BLaER1 (cell line): ENCODE data around the gene GARNL3.

Source experiments
- H3K27ac ChIP-seq: shearing (Covaris generic); formaldehyde crosslinking; 2 replicates; pipeline ENCODE4 v1.8.1; 2022
- H3K27me3 ChIP-seq: shearing (Covaris generic); formaldehyde crosslinking; 2 replicates; pipeline ENCODE4 v1.8.1; 2022
- H3K36me3 ChIP-seq: shearing (Covaris generic); formaldehyde crosslinking; 2 replicates; pipeline ENCODE4 v1.8.1; 2022
- H3K4me1 ChIP-seq: shearing (Covaris generic); formaldehyde crosslinking; 2 replicates; pipeline ENCODE4 v1.8.1; 2022
- H3K4me2 ChIP-seq: shearing (Covaris generic); formaldehyde crosslinking; 2 replicates; pipeline ENCODE4 v1.8.1; 2022
- H3K4me3 ChIP-seq: shearing (Covaris generic); formaldehyde crosslinking; 2 replicates; pipeline ENCODE4 v1.8.1; 2022
- H3K9ac ChIP-seq: shearing (Covaris generic); formaldehyde crosslinking; 2 replicates; pipeline ENCODE4 v1.8.1; 2022
- H3K9me3 ChIP-seq: shearing (Covaris generic); formaldehyde crosslinking; 2 replicates; pipeline ENCODE4 v1.8.1; 2022
- H4K20me1 ChIP-seq: shearing (Covaris generic); formaldehyde crosslinking; 2 replicates; pipeline ENCODE4 v1.8.1; 2022
- Cebpa-rat ChIP-seq: shearing (Covaris generic); IDR thresholded peaks from 2 replicates; pipeline ENCODE4 v1.8.1; 2022

The GARNL3 gene

GRCh38 chr9:127340721-127341120 is 76.1 kb downstream of the GARNL3 start:
- TF ChIP-seq Cebpa-rat: no peak
- H3K4me2 ChIP-seq: no peak overlapping the region
- no peak overlapping the region for H3K4me3 ChIP-seq
- no peaks in the 10 kb centered on the region for H4K20me1 ChIP-seq
- H3K9me3 ChIP-seq: no peaks in the 10 kb centered on the region
- no peak overlapping the region for H3K27ac ChIP-seq
- peaks cover 17% of the 10 kb centered on the region; the same call in 1 of the 2 replicates for H3K36me3 ChIP-seq
- H3K27me3 ChIP-seq: no peaks in the 10 kb centered on the region
- no peak overlapping the region for H3K9ac ChIP-seq
- no peaks in the 10 kb centered on the region; the same call in 1 of the 2 replicates for H3K4me1 ChIP-seq

- H3K9ac ChIP-seq: no peak overlapping the region
- no peaks in the 10 kb centered on the region for H3K27me3 ChIP-seq
- no peak overlapping the region for H3K27ac ChIP-seq
- no peak for TF ChIP-seq Cebpa-rat
- no peaks in the 10 kb centered on the region; the same call in 1 of the 2 replicates for H3K4me1 ChIP-seq
- H3K9me3 ChIP-seq: no peaks in the 10 kb centered on the region
- no peaks in the 10 kb centered on the region for H4K20me1 ChIP-seq
- H3K4me2 ChIP-seq: no peak overlapping the region
- H3K36me3 ChIP-seq: peaks cover 17% of the 10 kb centered on the region; the same call in 1 of the 2 replicates
- no peak overlapping the region for H3K4me3 ChIP-seq
Observed at GRCh38 chr9:127341152-127341551, 76.6 kb downstream of the GARNL3 start.

- H3K27ac ChIP-seq: no peak overlapping the region
- no peaks in the 10 kb centered on the region for H3K4me1 ChIP-seq
- no peaks in the 10 kb centered on the region for H3K9me3 ChIP-seq
- no peaks in the 10 kb centered on the region for H4K20me1 ChIP-seq
- no peak overlapping the region for H3K4me3 ChIP-seq
- H3K36me3 ChIP-seq: peaks cover 17% of the 10 kb centered on the region; the same call in 1 of the 2 replicates
- H3K4me2 ChIP-seq: no peak overlapping the region
- H3K9ac ChIP-seq: no peak overlapping the region
- no peak for TF ChIP-seq Cebpa-rat
- H3K27me3 ChIP-seq: no peaks in the 10 kb centered on the region
Observed at GRCh38 chr9:127344368-127345000, 79.9 kb downstream of the GARNL3 start.

- no peak overlapping the region for H3K27ac ChIP-seq
- no peaks in the 10 kb centered on the region for H3K4me1 ChIP-seq
- no peak overlapping the region for H3K4me2 ChIP-seq
- peaks cover 7% of the 10 kb centered on the region; the same call in 1 of the 2 replicates for H3K36me3 ChIP-seq
- no peaks in the 10 kb centered on the region for H4K20me1 ChIP-seq
- H3K27me3 ChIP-seq: no peaks in the 10 kb centered on the region
- TF ChIP-seq Cebpa-rat: no peak
- no peak overlapping the region for H3K9ac ChIP-seq
- no peaks in the 10 kb centered on the region for H3K9me3 ChIP-seq
- no peak overlapping the region for H3K4me3 ChIP-seq
Observed at GRCh38 chr9:127345566-127345965, 81.0 kb downstream of the GARNL3 start.

- no peaks in the 10 kb centered on the region for H3K9me3 ChIP-seq
- no peaks in the 10 kb centered on the region for H3K4me1 ChIP-seq
- H3K27me3 ChIP-seq: no peaks in the 10 kb centered on the region
- no peak overlapping the region for H3K4me3 ChIP-seq
- TF ChIP-seq Cebpa-rat: no peak
- H3K9ac ChIP-seq: no peak overlapping the region
- H3K36me3 ChIP-seq: no peaks in the 10 kb centered on the region
- H3K27ac ChIP-seq: no peak overlapping the region
- no peaks in the 10 kb centered on the region for H4K20me1 ChIP-seq
- H3K4me2 ChIP-seq: no peak overlapping the region
Observed at GRCh38 chr9:127346584-127346983, 82.0 kb downstream of the GARNL3 start.

- Histone ChIP-seq H3K4me2 (no peak overlapping the region), H3K4me1 (no peaks in the 10 kb centered on the region), H3K9ac (no peak overlapping the region), H3K36me3 (no peaks in the 10 kb centered on the region), H4K20me1 (no peaks in the 10 kb centered on the region), H3K9me3 (no peaks in the 10 kb centered on the region), H3K4me3 (no peak overlapping the region), H3K27ac (no peak overlapping the region), H3K27me3 (no peaks in the 10 kb centered on the region)
- no peak for TF ChIP-seq Cebpa-rat
Observed at GRCh38 chr9:127347831-127348776, 83.5 kb downstream of the GARNL3 start.

- H3K9ac ChIP-seq: no peak overlapping the region
- no peak overlapping the region for H3K4me3 ChIP-seq
- no peaks in the 10 kb centered on the region for H3K36me3 ChIP-seq
- no peak overlapping the region for H3K27ac ChIP-seq
- H4K20me1 ChIP-seq: no peaks in the 10 kb centered on the region
- H3K4me1 ChIP-seq: peaks cover 9% of the 10 kb centered on the region
- no peaks in the 10 kb centered on the region for H3K9me3 ChIP-seq
- TF ChIP-seq Cebpa-rat: no peak
- H3K27me3 ChIP-seq: no peaks in the 10 kb centered on the region
- H3K4me2 ChIP-seq: no peak overlapping the region
Observed at GRCh38 chr9:127349483-127350113, 85.0 kb downstream of the GARNL3 start.

GRCh38 chr9:127351182-127352166 is 86.9 kb downstream of the GARNL3 start:
- Histone ChIP-seq H4K20me1 (no peaks in the 10 kb centered on the region), H3K27ac (no peak overlapping the region), H3K9me3 (no peaks in the 10 kb centered on the region), H3K4me1 (peaks cover 9% of the 10 kb centered on the region), H3K4me2 (no peak overlapping the region), H3K27me3 (no peaks in the 10 kb centered on the region), H3K4me3 (no peak overlapping the region), H3K36me3 (no peaks in the 10 kb centered on the region), H3K9ac (no peak overlapping the region)
- TF ChIP-seq Cebpa-rat: no peak

GRCh38 chr9:127353882-127354281 is 89.3 kb downstream of the GARNL3 start:
- H3K27ac ChIP-seq: no peak overlapping the region
- H3K4me1 ChIP-seq: peaks cover 9% of the 10 kb centered on the region
- peaks cover 4% of the 10 kb centered on the region; the same call in 1 of the 2 replicates for H3K36me3 ChIP-seq
- no peak for TF ChIP-seq Cebpa-rat
- H3K9ac ChIP-seq: no peak overlapping the region
- no peaks in the 10 kb centered on the region for H4K20me1 ChIP-seq
- peak overlapping the region; percentile 33 for H3K4me2 ChIP-seq
- no peaks in the 10 kb centered on the region for H3K9me3 ChIP-seq
- no peak overlapping the region for H3K4me3 ChIP-seq
- H3K27me3 ChIP-seq: no peaks in the 10 kb centered on the region
